HFFc6 (cell line): Measurements from ENCODE around the gene LIX1. TPM values are rescaled to one million over a fixed set of nuclear protein-coding genes. Genes with fewer than 3 reads are reported as not detected.

Experiments used
- DNase-seq: peaks from one replicate; pipeline ENCODE4 v3.0.0-alpha.2; 2018
- H3K27ac Mint-ChIP-seq: 2 replicates; pipeline ENCODE4 v1.8.0; 2020; ENCODE audit warnings: mild to moderate bottlenecking, mixed read lengths
- H3K27me3 Mint-ChIP-seq: 2 replicates; pipeline ENCODE4 v1.8.0; 2021; ENCODE audit warnings: mild to moderate bottlenecking, moderate library complexity, mixed read lengths; ENCODE audit not compliant: insufficient read depth
- H3K36me3 Mint-ChIP-seq: 2 replicates; pipeline ENCODE4 v1.8.0; 2021; ENCODE audit warnings: low read depth, mixed read lengths
- H3K4me1 Mint-ChIP-seq: 2 replicates; pipeline ENCODE4 v1.8.0; 2020; ENCODE audit warnings: low read depth, mixed read lengths
- H3K4me3 Mint-ChIP-seq: 2 replicates; pipeline ENCODE4 v1.8.0; 2020; ENCODE audit warnings: mild to moderate bottlenecking, moderate library complexity, mixed read lengths
- H3K9me3 Mint-ChIP-seq: 2 replicates; pipeline ENCODE4 v1.8.0; 2020; ENCODE audit warnings: mild to moderate bottlenecking, mixed read lengths
- total RNA-seq, 6 experiments: library from RNA; stranded (reverse); fragmentation: NEBNext Ultra II Directional; extraction: Animal tissue kit (Norgen Biotek cat#: 25700); gene quantifications; 2 replicates in 1 of 6; 3 replicates in 5 of 6; pipeline ENCODE4 v1.2.3, GENCODE V29; 2021
- TF ChIP-seq, protein P1 (sequence below): fragments of 200-600 bp; sonication (generic); IDR thresholded peaks from 2 replicates; pipeline ENCODE4 v1.5.0; 2021; ENCODE audit warnings: antibody characterized with exemption, mild to moderate bottlenecking

The LIX1 gene
- total RNA-seq, 6 experiments from 2014 or later = not detected

DNA sequence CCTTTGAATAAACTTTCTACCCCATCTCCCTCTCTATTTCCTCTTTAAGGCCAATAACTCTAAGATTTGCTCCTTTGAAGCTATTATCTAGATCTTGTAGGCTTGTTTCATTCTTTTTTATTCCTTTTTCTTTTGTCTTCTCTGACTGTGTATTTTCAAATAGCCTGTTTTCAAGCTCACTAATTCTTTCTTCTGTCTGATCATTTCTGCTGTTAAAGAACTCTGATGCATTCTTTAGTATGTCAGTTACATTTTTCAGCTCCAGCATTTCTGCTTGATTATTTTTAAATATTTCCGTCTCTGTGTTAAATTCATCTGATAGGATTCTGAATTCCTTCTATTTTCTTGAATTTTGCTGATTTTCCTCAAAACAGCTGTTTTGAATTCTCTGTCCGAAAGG is 15.3 kb upstream of the LIX1 start:
- Mint-ChIP-seq H3K27ac (no peak overlapping the region), H3K27me3 (peaks cover 8% of the 10 kb centered on the region; the same call in 1 of the 2 replicates), H3K36me3 (peaks cover 33% of the 10 kb centered on the region), H3K4me1 (no peaks in the 10 kb centered on the region), H3K9me3 (peaks cover 18% of the 10 kb centered on the region), H3K4me3 (no peak overlapping the region)
- no peak for DNase-seq
- TF ChIP-seq, protein P1, sequence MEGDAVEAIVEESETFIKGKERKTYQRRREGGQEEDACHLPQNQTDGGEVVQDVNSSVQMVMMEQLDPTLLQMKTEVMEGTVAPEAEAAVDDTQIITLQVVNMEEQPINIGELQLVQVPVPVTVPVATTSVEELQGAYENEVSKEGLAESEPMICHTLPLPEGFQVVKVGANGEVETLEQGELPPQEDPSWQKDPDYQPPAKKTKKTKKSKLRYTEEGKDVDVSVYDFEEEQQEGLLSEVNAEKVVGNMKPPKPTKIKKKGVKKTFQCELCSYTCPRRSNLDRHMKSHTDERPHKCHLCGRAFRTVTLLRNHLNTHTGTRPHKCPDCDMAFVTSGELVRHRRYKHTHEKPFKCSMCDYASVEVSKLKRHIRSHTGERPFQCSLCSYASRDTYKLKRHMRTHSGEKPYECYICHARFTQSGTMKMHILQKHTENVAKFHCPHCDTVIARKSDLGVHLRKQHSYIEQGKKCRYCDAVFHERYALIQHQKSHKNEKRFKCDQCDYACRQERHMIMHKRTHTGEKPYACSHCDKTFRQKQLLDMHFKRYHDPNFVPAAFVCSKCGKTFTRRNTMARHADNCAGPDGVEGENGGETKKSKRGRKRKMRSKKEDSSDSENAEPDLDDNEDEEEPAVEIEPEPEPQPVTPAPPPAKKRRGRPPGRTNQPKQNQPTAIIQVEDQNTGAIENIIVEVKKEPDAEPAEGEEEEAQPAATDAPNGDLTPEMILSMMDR = no peak

DNA sequence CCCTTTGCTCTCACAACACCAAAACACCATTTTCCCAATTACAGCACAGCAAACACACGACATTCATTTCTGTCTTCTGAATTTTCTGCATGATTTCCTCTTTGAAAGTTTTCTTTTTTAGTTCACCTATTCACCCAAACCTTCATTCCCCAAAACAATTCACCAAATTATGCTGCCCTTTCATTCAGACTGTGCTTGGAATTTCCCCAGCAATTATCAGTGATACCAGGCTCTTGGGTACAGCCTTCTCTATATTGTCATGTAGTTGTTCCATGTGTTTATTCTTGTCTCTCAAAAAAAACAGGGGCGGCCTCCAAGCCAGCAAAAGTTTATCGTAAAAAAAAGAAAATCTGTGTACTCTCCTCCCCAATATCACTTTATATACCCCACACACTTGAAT is 9.0 kb upstream of the LIX1 start:
- H3K27me3 Mint-ChIP-seq = peaks cover 13% of the 10 kb centered on the region
- H3K4me1 Mint-ChIP-seq = no peaks in the 10 kb centered on the region
- no peak for DNase-seq
- TF ChIP-seq, protein P1 = no peak
- no peaks in the 10 kb centered on the region; the same call in 1 of the 2 replicates for H3K9me3 Mint-ChIP-seq
- H3K27ac Mint-ChIP-seq = no peak overlapping the region
- H3K36me3 Mint-ChIP-seq = no peaks in the 10 kb centered on the region
- H3K4me3 Mint-ChIP-seq = no peak overlapping the region

DNA sequence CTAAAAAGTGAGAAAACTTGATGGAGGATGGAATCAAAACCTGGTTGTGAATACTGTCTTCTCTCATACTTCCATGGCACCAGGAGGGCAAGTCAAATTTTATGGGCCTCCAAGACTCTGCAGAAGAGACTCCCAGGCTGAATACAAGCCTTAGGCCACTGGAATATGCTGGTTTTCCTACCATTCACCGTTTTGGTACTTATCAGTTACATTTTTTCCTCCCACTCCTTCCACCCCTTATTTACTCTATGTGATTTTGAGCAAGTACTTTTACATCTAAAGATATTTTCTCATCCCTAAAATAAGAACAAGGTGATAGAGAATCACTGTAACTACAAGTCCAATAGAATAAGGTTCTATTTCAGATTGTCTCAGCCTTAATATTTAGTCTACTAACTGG is 8.0 kb upstream of the LIX1 start:
- Mint-ChIP-seq H3K27me3 (peaks cover 13% of the 10 kb centered on the region), H3K9me3 (no peaks in the 10 kb centered on the region), H3K27ac (no peak overlapping the region), H3K4me1 (no peaks in the 10 kb centered on the region), H3K36me3 (no peaks in the 10 kb centered on the region), H3K4me3 (no peak overlapping the region)
- TF ChIP-seq, protein P1 = no peak
- no peak for DNase-seq

DNA sequence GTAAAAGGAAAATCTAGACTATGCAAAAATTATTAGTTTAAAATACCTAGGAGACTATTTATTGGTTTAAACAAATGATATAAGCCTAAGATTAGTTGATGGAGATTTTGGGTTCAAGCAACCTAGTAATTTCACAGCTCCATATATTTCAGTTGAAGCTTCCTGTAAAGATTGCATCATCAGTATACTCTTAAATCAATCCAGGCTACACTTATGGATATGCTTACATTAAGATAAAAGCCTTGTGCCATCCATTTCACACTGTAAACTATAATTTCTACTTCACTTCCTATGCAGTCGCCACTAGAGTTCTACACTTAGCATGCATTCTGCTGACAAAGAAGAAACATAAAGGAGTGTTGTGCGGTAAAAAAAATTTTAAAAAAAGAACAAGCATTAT is 7.3 kb upstream of the LIX1 start:
- Mint-ChIP-seq H3K27me3 (peaks cover 12% of the 10 kb centered on the region), H3K4me1 (no peaks in the 10 kb centered on the region), H3K9me3 (no peaks in the 10 kb centered on the region)

DNA sequence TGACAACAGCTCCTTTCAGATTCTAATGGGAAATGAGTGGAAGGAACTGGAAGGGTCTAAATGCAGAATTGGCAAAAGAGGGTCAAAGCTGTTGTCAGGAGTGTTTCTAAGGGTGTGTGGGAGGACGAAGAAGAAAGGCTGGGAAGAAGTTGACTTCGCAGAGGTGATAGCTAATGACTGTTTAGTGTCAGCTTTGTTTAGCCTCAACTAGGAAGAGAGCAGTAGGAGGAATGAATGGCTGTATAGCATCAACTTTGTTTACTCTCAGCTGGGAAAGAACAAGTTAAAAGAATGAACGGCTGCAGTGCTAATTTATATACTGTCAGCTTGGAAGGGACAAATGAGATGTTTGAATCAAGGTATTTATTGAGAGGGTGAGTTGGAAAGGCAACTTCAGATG is 5.9 kb upstream of the LIX1 start:
- Mint-ChIP-seq H3K9me3 (no peaks in the 10 kb centered on the region), H3K27me3 (peaks cover 11% of the 10 kb centered on the region)

More for the DNA sequence above, 7.3 kb upstream of the LIX1 start:
- no peak overlapping the region for H3K27ac Mint-ChIP-seq
- TF ChIP-seq, protein P1 = no peak
- H3K36me3 Mint-ChIP-seq = no peaks in the 10 kb centered on the region
- no peak for DNase-seq
- no peak overlapping the region for H3K4me3 Mint-ChIP-seq

More for the DNA sequence above, 5.9 kb upstream of the LIX1 start:
- no peak for DNase-seq
- no peak overlapping the region for H3K4me3 Mint-ChIP-seq
- no peaks in the 10 kb centered on the region for H3K4me1 Mint-ChIP-seq
- H3K36me3 Mint-ChIP-seq = no peaks in the 10 kb centered on the region
- TF ChIP-seq, protein P1 = no peak
- no peak overlapping the region for H3K27ac Mint-ChIP-seq
